Fibroblast of pulmonary artery (primary cell): Measurements from ENCODE around the gene STAT2.

Experiments used
- DNase-seq: peaks from one replicate; pipeline ENCODE4 v3.0.0-alpha.2; 2010; ENCODE audit warnings: low read depth
- H3K4me3 ChIP-seq: replicated peaks from 2 replicates; pipeline ENCODE4 v1.5.1; 2011; ENCODE audit warnings: low read depth, mild to moderate bottlenecking, control low read depth, low read length, moderate library complexity
- CTCF ChIP-seq: IDR thresholded peaks from 2 replicates; pipeline ENCODE4 v1.5.1; 2011; ENCODE audit warnings: mild to moderate bottlenecking, control low read depth, low read length, inconsistent platforms; ENCODE audit errors: missing control alignments

The STAT2 gene

GRCh38 chr12:56307221-56307965 lies 52.5 kb downstream of the STAT2 start:
- DNase-seq: no peak
- H3K4me3 ChIP-seq: no peak overlapping the region
- no peak for TF ChIP-seq CTCF

DNA sequence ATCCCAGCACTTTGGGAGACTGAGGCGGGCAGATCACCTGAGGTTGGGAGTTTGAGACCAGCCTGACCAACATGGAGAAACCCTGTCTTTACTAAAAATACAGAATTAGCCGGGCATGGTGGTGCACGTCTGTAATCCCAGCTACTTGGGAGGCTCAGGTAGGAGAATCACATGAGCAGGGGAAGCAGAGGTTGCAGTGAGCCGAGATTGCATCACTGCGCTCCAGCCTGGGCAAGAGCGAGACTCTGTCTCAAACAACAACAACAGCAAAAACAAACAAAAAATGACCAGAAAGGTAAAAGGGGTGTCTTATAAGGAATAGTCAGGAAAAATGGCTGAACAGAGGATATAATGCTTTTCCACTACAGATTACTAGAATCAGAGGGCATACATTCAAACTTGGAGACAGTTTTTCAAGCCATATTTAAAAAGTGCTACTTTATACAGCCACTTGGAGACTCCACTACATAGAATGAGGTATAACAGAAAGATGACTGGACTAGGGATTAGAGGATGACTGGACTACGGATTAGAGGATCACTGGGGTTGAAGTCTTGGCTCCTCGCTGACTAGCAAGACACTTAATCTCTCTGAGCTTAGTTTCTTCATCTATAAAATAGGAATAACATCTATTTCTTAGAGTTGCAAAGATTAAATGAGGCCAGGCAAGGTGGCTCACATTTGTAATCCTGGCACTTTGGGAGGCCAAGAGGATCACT lies 54.9 kb downstream of the STAT2 start:
- TF ChIP-seq CTCF: no peak
- DNase-seq: no peak
- H3K4me3 ChIP-seq: no peak overlapping the region

- no peak for DNase-seq
- no peak for TF ChIP-seq CTCF
- H3K4me3 ChIP-seq: no peak overlapping the region
These were observed 55.6 kb downstream of the STAT2 start for GRCh38 chr12:56304276-56304675.

GRCh38 chr12:56300644-56301464 lies 59.1 kb downstream of the STAT2 start:
- no peak for TF ChIP-seq CTCF
- no peak for DNase-seq
- peak overlapping the region; percentile 95 for H3K4me3 ChIP-seq

DNA sequence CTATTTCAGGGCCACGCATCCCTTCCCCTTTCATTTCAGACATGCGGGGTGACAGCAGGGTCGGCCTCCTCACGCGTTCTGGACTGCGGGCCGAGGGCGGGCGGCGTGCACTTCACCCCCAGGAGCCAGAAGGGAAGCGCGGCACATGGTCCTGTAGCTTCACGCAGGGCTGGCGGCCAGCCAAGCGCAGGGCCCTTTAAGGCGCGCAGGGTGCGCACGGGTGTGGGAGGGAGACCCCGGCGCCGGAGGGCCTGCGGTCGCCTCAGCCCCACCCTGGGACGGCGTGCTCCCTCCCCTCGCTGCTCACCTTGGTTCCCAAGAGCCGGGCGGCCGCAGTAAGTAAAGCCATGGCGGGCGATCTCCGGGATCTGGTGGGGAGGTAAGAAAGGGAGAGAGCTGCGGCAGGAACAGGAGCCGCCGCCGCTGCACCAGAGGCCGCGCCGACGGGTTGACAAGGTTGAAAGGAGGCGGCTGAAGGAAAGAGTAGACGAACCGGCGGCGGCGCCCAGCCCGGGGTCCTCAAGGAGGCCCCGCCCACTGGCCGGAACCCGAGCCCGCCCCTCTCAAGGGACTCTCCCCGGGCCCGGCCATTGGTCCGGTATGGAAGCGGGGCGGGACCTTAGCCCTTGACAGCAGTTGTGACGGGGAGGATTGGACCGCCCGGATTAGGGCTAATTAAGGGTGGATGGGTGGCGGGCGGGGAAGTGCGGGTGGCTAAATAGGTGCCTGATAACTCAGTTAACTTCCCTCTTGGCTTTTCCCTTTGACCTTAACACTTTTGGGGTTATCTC lies 59.9 kb downstream of the STAT2 start, which contains the start of gene CS:
TSS of gene CS (minus strand) at position 478 of the 791 bp plus-strand sequence. CDS start at position 349, 129 bp downstream.
- peak; percentile 97 for DNase-seq
- peak within 1 kb of the TSS; percentile 95 for H3K4me3 ChIP-seq
- no peak for TF ChIP-seq CTCF

DNA sequence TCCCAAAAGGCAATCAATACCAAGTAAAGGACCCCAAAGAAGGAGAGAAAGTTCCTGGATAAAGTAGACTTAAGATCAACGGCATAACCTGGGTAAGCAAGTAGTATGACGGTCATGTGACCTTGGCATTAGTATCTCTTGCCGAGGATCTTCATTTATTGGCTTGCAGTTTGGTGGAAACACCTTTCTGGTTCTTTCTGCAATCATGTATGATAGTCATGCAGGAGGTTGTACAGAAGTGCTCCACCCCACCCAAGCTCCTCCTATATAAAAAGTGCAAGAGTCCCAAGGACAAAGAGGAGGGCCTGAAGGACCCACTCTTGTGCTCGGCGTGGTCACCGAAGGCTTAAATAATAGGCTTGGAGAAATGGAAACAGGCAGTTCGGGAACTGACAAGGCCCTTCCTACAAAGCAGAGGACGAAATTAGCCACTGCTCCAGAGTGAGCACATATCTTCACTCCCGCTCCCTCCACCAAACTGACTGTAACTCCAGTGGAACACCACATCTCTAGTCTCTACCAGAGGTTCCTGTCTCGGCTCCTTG lies 60.5 kb downstream of the STAT2 start:
- no peak for TF ChIP-seq CTCF
- peak overlapping the region; percentile 95 for H3K4me3 ChIP-seq
- DNase-seq: no peak
